SK-N-SH treated with all-trans-retinoic acid at 6 μM for 48 hours (cell line): ENCODE measurements around the gene CCNL2.

Source experiments
- ATAC-seq: fragments of 200-7000 bp; cut with Tn5 transposase; 3 replicates; pipeline ENCODE4 v1.9.1; 2020; ENCODE audit warnings: mild to moderate bottlenecking, moderate library complexity
- ARNTL ChIP-seq: fragments of 450-650 bp; formaldehyde crosslinking; IDR thresholded peaks from 2 replicates; pipeline ENCODE4 v1.5.0; 2020; ENCODE audit warnings: low read depth, mild to moderate bottlenecking, moderate library complexity, borderline replicate concordance
- BACH2 ChIP-seq: fragments of 250-450 bp; sonication (Bioruptor Pico); IDR thresholded peaks from 2 replicates; pipeline ENCODE4 v1.9.0; 2021; ENCODE audit warnings: mild to moderate bottlenecking, borderline replicate concordance
- CREB5 ChIP-seq: fragments of 250-450 bp; sonication (Bioruptor Pico); IDR thresholded peaks from 2 replicates; pipeline ENCODE4 v1.5.1; 2020; ENCODE audit warnings: low read depth, mild to moderate bottlenecking, moderate library complexity
- CSDC2 ChIP-seq: fragments of 250-450 bp; sonication (Bioruptor Pico); IDR thresholded peaks from 2 replicates; pipeline ENCODE4 v1.5.0; 2020; ENCODE audit warnings: mild to moderate bottlenecking, moderate library complexity
- ESRRG ChIP-seq: fragments of 250-450 bp; sonication (Bioruptor Pico); IDR thresholded peaks from 2 replicates; pipeline ENCODE4 v1.6.1; 2021; ENCODE audit warnings: mild to moderate bottlenecking
- GLIS3 ChIP-seq: fragments of 250-450 bp; sonication (Bioruptor Pico); IDR thresholded peaks from 2 replicates; pipeline ENCODE4 v1.5.0; 2020; ENCODE audit warnings: mild to moderate bottlenecking, moderate library complexity
- ISL1 ChIP-seq: fragments of 250-450 bp; sonication (Bioruptor Pico); IDR thresholded peaks from 2 replicates; pipeline ENCODE4 v2.1.2; 2022; ENCODE audit warnings: mild to moderate bottlenecking, moderate library complexity
- PATZ1 ChIP-seq: fragments of 250-450 bp; sonication (Bioruptor Pico); IDR thresholded peaks from 2 replicates; pipeline ENCODE4 v1.8.0; 2020; ENCODE audit warnings: mild to moderate bottlenecking, moderate library complexity, borderline replicate concordance
- POU6F1 ChIP-seq: fragments of 250-450 bp; sonication (Bioruptor Pico); IDR thresholded peaks from 2 replicates; pipeline ENCODE4 v1.8.0; 2021; ENCODE audit warnings: low read depth, mild to moderate bottlenecking, moderate library complexity, borderline replicate concordance
- PPARA ChIP-seq: fragments of 250-450 bp; sonication (Bioruptor Pico); IDR thresholded peaks from 2 replicates; pipeline ENCODE4 v1.5.0; 2020; ENCODE audit warnings: mild to moderate bottlenecking, borderline replicate concordance
- RARB ChIP-seq: fragments of 250-450 bp; sonication (Bioruptor Pico); IDR thresholded peaks from 2 replicates; pipeline ENCODE4 v1.8.0; 2021; ENCODE audit warnings: mild to moderate bottlenecking, moderate library complexity
- SNAI2 ChIP-seq: fragments of 250-450 bp; sonication (Bioruptor Pico); IDR thresholded peaks from 2 replicates; pipeline ENCODE4 v1.5.0; 2020; ENCODE audit warnings: mild to moderate bottlenecking, moderate library complexity
- TCF4 ChIP-seq: fragments of 250-450 bp; sonication (Bioruptor Pico); IDR thresholded peaks from 2 replicates; pipeline ENCODE4 v1.8.0; 2021; ENCODE audit warnings: mild to moderate bottlenecking, moderate library complexity, borderline replicate concordance
- TOX ChIP-seq: fragments of 250-450 bp; sonication (Bioruptor Pico); IDR thresholded peaks from 2 replicates; pipeline ENCODE4 v1.8.0; 2021; ENCODE audit warnings: mild to moderate bottlenecking, moderate library complexity, borderline replicate concordance
- TSHZ2 ChIP-seq: fragments of 250-450 bp; sonication (Bioruptor Pico); IDR thresholded peaks from 2 replicates; pipeline ENCODE4 v1.5.0; 2020; ENCODE audit warnings: mild to moderate bottlenecking, moderate library complexity
- ZC3H10 ChIP-seq: fragments of 250-450 bp; sonication (Bioruptor Pico); IDR thresholded peaks from 2 replicates; pipeline ENCODE4 v1.5.1; 2021; ENCODE audit warnings: mild to moderate bottlenecking, moderate library complexity
- ZFP3 ChIP-seq: fragments of 250-450 bp; sonication (Bioruptor Pico); IDR thresholded peaks from 2 replicates; pipeline ENCODE4 v1.5.0; 2020; ENCODE audit warnings: mild to moderate bottlenecking, moderate library complexity
- ZFP30 ChIP-seq: fragments of 450-650 bp; formaldehyde crosslinking; IDR thresholded peaks from 2 replicates; pipeline ENCODE4 v1.5.0; 2022; ENCODE audit warnings: mild to moderate bottlenecking, moderate library complexity
- ZNF565 ChIP-seq: fragments of 450-650 bp; formaldehyde crosslinking; conservative IDR thresholded peaks from 2 replicates; pipeline ENCODE4 v1.5.0; 2020; ENCODE audit warnings: low read depth, mild to moderate bottlenecking, moderate library complexity
- ZNF70 ChIP-seq: fragments of 450-650 bp; formaldehyde crosslinking; IDR thresholded peaks from 2 replicates; pipeline ENCODE4 v1.5.0; 2020; ENCODE audit warnings: mild to moderate bottlenecking, moderate library complexity
- ZNF8 ChIP-seq: fragments of 450-650 bp; formaldehyde crosslinking; IDR thresholded peaks from 2 replicates; pipeline ENCODE4 v1.5.0; 2020; ENCODE audit warnings: mild to moderate bottlenecking, moderate library complexity

The CCNL2 gene

GRCh38 chr1:1338278-1338677 lies 60.9 kb downstream of the CCNL2 start (continued):
- TF ChIP-seq ZFP3: no peak

GRCh38 chr1:1337793-1338147 lies 61.4 kb downstream of the CCNL2 start:
- TF ChIP-seq ZNF565 (CRISPR knock-in tag): no peak
- TF ChIP-seq TSHZ2 (CRISPR knock-in tag): no peak
- TF ChIP-seq CSDC2: no peak
- TF ChIP-seq ZFP3: no peak
- no peak for TF ChIP-seq ZNF8
- no peak for TF ChIP-seq PATZ1 (CRISPR knock-in tag)
- no peak for TF ChIP-seq ISL1 (CRISPR knock-in tag)
- no peak for TF ChIP-seq RARB (CRISPR knock-in tag)
- TF ChIP-seq PPARA (CRISPR knock-in tag): no peak
- ATAC-seq: peak; percentile 20; the same call in 2 of the 3 replicates

GRCh38 chr1:1336931-1337792 lies 62.0 kb downstream of the CCNL2 start:
- ATAC-seq: no peak
- no peak for TF ChIP-seq ISL1 (CRISPR knock-in tag)
- no peak for TF ChIP-seq TCF4 (CRISPR knock-in tag)
- TF ChIP-seq ZFP30 (CRISPR knock-in tag): no peak
- TF ChIP-seq ZC3H10 (CRISPR knock-in tag): no peak
- no peak for TF ChIP-seq SNAI2 (CRISPR knock-in tag)
- TF ChIP-seq CREB5: no peak
- TF ChIP-seq BACH2: no peak
- no peak for TF ChIP-seq POU6F1 (CRISPR knock-in tag)
- TF ChIP-seq ZFP3: no peak
- TF ChIP-seq ZNF565 (CRISPR knock-in tag): no peak
- TF ChIP-seq ZNF70 (CRISPR knock-in tag): no peak
- TF ChIP-seq ESRRG (CRISPR knock-in tag): no peak
- no peak for TF ChIP-seq TOX (CRISPR knock-in tag)
- no peak for TF ChIP-seq CSDC2
- TF ChIP-seq PATZ1 (CRISPR knock-in tag): no peak

- ATAC-seq: no peak
- TF ChIP-seq POU6F1 (CRISPR knock-in tag) (no peak), ZC3H10 (CRISPR knock-in tag) (no peak), ZFP30 (CRISPR knock-in tag) (no peak), TOX (CRISPR knock-in tag) (no peak), ZNF70 (CRISPR knock-in tag) (no peak), ARNTL (CRISPR knock-in tag) (no peak), PPARA (CRISPR knock-in tag) (no peak), PATZ1 (CRISPR knock-in tag) (no peak), TCF4 (CRISPR knock-in tag) (no peak), GLIS3 (CRISPR knock-in tag) (no peak)
Observed at GRCh38 chr1:1336446-1336845, 62.7 kb downstream of the CCNL2 start.
